Measurements from ENCODE around the gene RENBP. TPM values are rescaled to one million over a fixed set of nuclear protein-coding genes. Genes with fewer than 3 reads are reported as not detected.

The RENBP gene
- total and polyA plus RNA-seq, 9 of the 15 experiments (the other 6 are each of a cell fraction or from before 2014, with no cell fraction given): 0.07 to 14.8 (median 10.6) TPM; not detected in 1

DNA sequence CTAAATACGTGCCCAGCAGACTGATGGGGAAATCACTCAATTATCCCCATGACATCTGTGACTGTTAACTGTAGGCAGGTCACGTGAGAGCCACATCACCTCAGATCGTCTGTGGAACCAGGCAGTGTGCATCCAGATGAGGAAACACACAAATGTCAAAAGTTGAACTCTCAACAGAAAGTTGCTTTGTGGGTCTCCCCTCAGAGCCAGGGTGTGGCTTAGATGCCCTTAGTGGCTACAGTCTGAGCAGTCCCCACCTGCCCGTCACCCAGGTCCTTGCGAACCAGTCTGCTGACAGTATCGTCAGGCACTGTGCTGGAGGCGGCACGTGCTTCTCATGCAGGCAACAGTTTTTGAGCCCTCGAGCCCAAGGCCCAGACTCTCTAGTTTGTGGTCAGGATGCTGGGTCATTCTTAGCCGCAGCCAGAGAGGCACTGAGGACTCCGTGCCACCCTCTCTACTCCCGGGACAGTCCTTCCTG, 38.9 kb upstream of the RENBP start:
- no peak overlapping the region for H3K4me2 ChIP-seq (ENCODE audit: insufficient read depth, low read length)
- POLR2A ChIA-PET: no interaction called here
- in situ Hi-C loops (cut with MboI): no loop called here

More for the DNA sequence above, 38.9 kb upstream of the RENBP start:
- Histone ChIP-seq H2AFZ (ENCODE audit: low read depth, low read length) (no peak overlapping the region), H3K9me1 (ENCODE audit: control insufficient read depth, insufficient read depth, low read length) (peaks cover 3% of the 10 kb centered on the region), H3K27ac (ENCODE audit: extremely low read depth, low read depth, low read length) (no peak overlapping the region), H3K27me3 (ENCODE audit: control insufficient read depth in 2 of 2, insufficient read depth in 2 of 2, low read length in 2 of 2) (no peaks in the 10 kb centered on the region), H3K9me3 (replicated peaks; ENCODE audit: control insufficient read depth, insufficient read depth, low read depth, low read length) (no peaks in the 10 kb centered on the region), H3K79me2 (ENCODE audit: control insufficient read depth, insufficient read depth, low read length) (no peaks in the 10 kb centered on the region), H3K36me3 (ENCODE audit: control insufficient read depth, insufficient read depth, low read length) (no peaks in the 10 kb centered on the region), H3K4me1 (replicated peaks in 1 of 2; ENCODE audit: control insufficient read depth in 2 of 2, insufficient read depth in 2 of 2, low read length in 2 of 2) (peaks cover 13 to 44% of the 10 kb centered on the region in 2 experiments), H3K9ac (ENCODE audit: insufficient read depth in 1 of 2, low read depth in 2 of 2, low read length in 2 of 2) (peak overlapping the region in 1 of 2 experiments; percentile 65; a peak in 2 of 4 replicates), H4K20me1 (replicated peaks; ENCODE audit: control insufficient read depth, insufficient read depth, low read length) (no peaks in the 10 kb centered on the region), H3K4me3 (no peak overlapping the region)
- DNase-seq (ENCODE audit: extremely low read depth in 1 of 4, low spot score in 3 of 4) (no peak), ATAC-seq (no peak), FAIRE-seq (no peak)
- BruUV-seq (replicated peaks): no TSS peak
- 67% methylated on average over 5 of the region's 12 CpGs for WGBS (ENCODE audit: insufficient coverage, low coverage, missing lambda C conversion rate)
- CTCF ChIA-PET (ENCODE audit: low intra/inter-chr PET ratio): no interaction called here
- intact Hi-C loops (cut with micrococcal nuclease): no loop called here
- TF ChIP-seq BHLHE40 (IDR thresholded peaks at IDR 0.05; ENCODE audit: low read length) (no peak), HDGF (IDR thresholded peaks at IDR 0.05) (no peak), SMARCC2 (IDR thresholded peaks at IDR 0.05; ENCODE audit: low read depth) (no peak), SUPT5H (IDR thresholded peaks at IDR 0.05) (no peak), NKRF (IDR thresholded peaks at IDR 0.05; ENCODE audit: borderline replicate concordance) (no peak), OTX1 (CRISPR knock-in tag; IDR thresholded peaks at IDR 0.05) (no peak)
- TF ChIP-seq, protein P1, sequence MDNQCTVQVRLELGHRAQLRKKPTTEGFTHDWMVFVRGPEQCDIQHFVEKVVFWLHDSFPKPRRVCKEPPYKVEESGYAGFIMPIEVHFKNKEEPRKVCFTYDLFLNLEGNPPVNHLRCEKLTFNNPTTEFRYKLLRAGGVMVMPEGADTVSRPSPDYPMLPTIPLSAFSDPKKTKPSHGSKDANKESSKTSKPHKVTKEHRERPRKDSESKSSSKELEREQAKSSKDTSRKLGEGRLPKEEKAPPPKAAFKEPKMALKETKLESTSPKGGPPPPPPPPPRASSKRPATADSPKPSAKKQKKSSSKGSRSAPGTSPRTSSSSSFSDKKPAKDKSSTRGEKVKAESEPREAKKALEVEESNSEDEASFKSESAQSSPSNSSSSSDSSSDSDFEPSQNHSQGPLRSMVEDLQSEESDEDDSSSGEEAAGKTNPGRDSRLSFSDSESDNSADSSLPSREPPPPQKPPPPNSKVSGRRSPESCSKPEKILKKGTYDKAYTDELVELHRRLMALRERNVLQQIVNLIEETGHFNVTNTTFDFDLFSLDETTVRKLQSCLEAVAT (IDR thresholded peaks at IDR 0.05): no peak
